Trophoblast cell (in vitro differentiated cells and primary cell): ENCODE data around the gene RBM26.
A peak's percentile ranks its signal among the peaks of the same experiment; 100 is the strongest.

ENCODE experiments used
- DNase-seq, 2 donors: peaks; one replicate each; pipeline ENCODE4 v3.0.0-alpha.2; 2016
- H2AFZ ChIP-seq: 2 replicates; pipeline ENCODE4 v1.6.1; 2013; ENCODE audit warnings: low read length, moderate library complexity, mild to moderate bottlenecking; ENCODE audit not compliant: insufficient read depth, poor library complexity
- H2AK5ac ChIP-seq: 2 replicates; pipeline ENCODE4 v1.6.1; 2013; ENCODE audit warnings: mild to moderate bottlenecking, low read length
- H2BK120ac ChIP-seq: 2 replicates; pipeline ENCODE4 v1.6.1; 2013; ENCODE audit warnings: low read length, mild to moderate bottlenecking, moderate library complexity; ENCODE audit not compliant: insufficient read depth, poor library complexity
- H2BK12ac ChIP-seq: 2 replicates; pipeline ENCODE4 v1.6.1; 2013; ENCODE audit warnings: mild to moderate bottlenecking, low read length, moderate library complexity
- H2BK5ac ChIP-seq: 2 replicates; pipeline ENCODE4 v1.6.1; 2013; ENCODE audit warnings: low read length, low read depth, moderate library complexity, mild to moderate bottlenecking; ENCODE audit not compliant: poor library complexity
- H3K14ac ChIP-seq: 2 replicates; pipeline ENCODE4 v1.6.1; 2013; ENCODE audit warnings: mild to moderate bottlenecking, low read length
- H3K18ac ChIP-seq: 2 replicates; pipeline ENCODE4 v1.6.1; 2013; ENCODE audit warnings: mild to moderate bottlenecking, low read length
- H3K23ac ChIP-seq: 2 replicates; pipeline ENCODE4 v1.6.1; 2013; ENCODE audit warnings: low read length
- H3K27ac ChIP-seq: 2 replicates; pipeline ENCODE4 v1.5.1; 2013; ENCODE audit warnings: low read depth, mild to moderate bottlenecking, inconsistent platforms, low read length, moderate library complexity
- H3K27me3 ChIP-seq: 2 replicates; pipeline ENCODE4 v1.6.1; 2013; ENCODE audit warnings: inconsistent platforms, mild to moderate bottlenecking, low read length, moderate library complexity; ENCODE audit not compliant: insufficient read depth
- H3K36me3 ChIP-seq, 2 experiments: 1 replicate in 1 of 2; 2 replicates in 1 of 2; pipeline ENCODE4 v1.6.1; 2013; ENCODE audit warnings: low read length in 2 of 2, mild to moderate bottlenecking in 2 of 2, moderate library complexity in 1 of 2; ENCODE audit not compliant: insufficient read depth in 2 of 2, control insufficient read depth in 1 of 2
- H3K4ac ChIP-seq: 2 replicates; pipeline ENCODE4 v1.6.1; 2013; ENCODE audit warnings: low read depth, mild to moderate bottlenecking, low read length, moderate library complexity
- H3K4me1 ChIP-seq, 2 experiments: 1 replicate in 1 of 2; 2 replicates in 1 of 2; pipeline ENCODE4 v1.6.1; 2013; ENCODE audit warnings: low read length in 2 of 2, mild to moderate bottlenecking in 2 of 2, moderate library complexity in 1 of 2; ENCODE audit not compliant: insufficient read depth in 2 of 2, control insufficient read depth in 1 of 2
- H3K4me2 ChIP-seq: 2 replicates; pipeline ENCODE4 v1.6.1; 2013; ENCODE audit warnings: inconsistent platforms, mild to moderate bottlenecking, low read length, moderate library complexity
- H3K4me3 ChIP-seq: 2 replicates; pipeline ENCODE4 v1.5.1; 2013; ENCODE audit warnings: mild to moderate bottlenecking, low read depth, low read length, inconsistent platforms
- H3K79me1 ChIP-seq: one replicate; pipeline ENCODE4 v1.6.1; 2013; ENCODE audit warnings: low read length
- H3K79me2 ChIP-seq: 2 replicates; pipeline ENCODE4 v1.6.1; 2013; ENCODE audit warnings: low read length, mild to moderate bottlenecking; ENCODE audit not compliant: control insufficient read depth, insufficient read depth, poor library complexity
- H3K9ac ChIP-seq: 2 replicates; pipeline ENCODE4 v1.6.1; 2013; ENCODE audit warnings: mild to moderate bottlenecking, low read length
- H3K9me3 ChIP-seq: 2 replicates; pipeline ENCODE4 v1.6.1; 2013; ENCODE audit warnings: low read depth, mild to moderate bottlenecking, control low read depth, inconsistent platforms, low read length; ENCODE audit not compliant: insufficient read depth
- H4K12ac ChIP-seq: 2 replicates; pipeline ENCODE4 v1.6.1; 2013; ENCODE audit warnings: low read depth, mild to moderate bottlenecking, low read length, moderate library complexity
- H4K8ac ChIP-seq: 2 replicates; pipeline ENCODE4 v1.6.1; 2013; ENCODE audit warnings: low read depth, mild to moderate bottlenecking, low read length, moderate library complexity
- H4K91ac ChIP-seq: one replicate; pipeline ENCODE4 v1.6.1; 2013; ENCODE audit warnings: low read depth, mild to moderate bottlenecking, low read length, moderate library complexity
- WGBS: extraction: QIAGEN DNeasy Blood & Tissue Kit; methylation state at CpG from one replicate; pipeline ENCODE4 v1.1.7; 2013; ENCODE audit warnings: missing lambda C conversion rate; ENCODE audit not compliant: insufficient read length, insufficient coverage; ENCODE audit errors: extremely low coverage; 5-methylcytosine and 5-hydroxymethylcytosine counted together

Gene RBM26

GRCh38 chr13:79376843-79377242, 29.2 kb downstream of the RBM26 start:
- H3K9ac ChIP-seq: no peak overlapping the region
- H3K4ac ChIP-seq: no peak overlapping the region
- no peak overlapping the region for H3K27ac ChIP-seq
- no peaks in the 10 kb centered on the region for H3K79me1 ChIP-seq
- no peak overlapping the region for H3K4me2 ChIP-seq
- no peak overlapping the region for H3K14ac ChIP-seq
- no peak overlapping the region for H4K12ac ChIP-seq
- H2BK5ac ChIP-seq: no peak overlapping the region
- H3K4me1 ChIP-seq: no peaks in the 10 kb centered on the region
- DNase-seq: no peak
- H3K79me2 ChIP-seq: no peaks in the 10 kb centered on the region
- peaks cover 16 to 17% of the 10 kb centered on the region in 2 experiments for H3K36me3 ChIP-seq
- no peak overlapping the region for H3K23ac ChIP-seq
- no peak overlapping the region for H2AFZ ChIP-seq
- H2BK12ac ChIP-seq: no peak overlapping the region
- H2AK5ac ChIP-seq: no peak overlapping the region
- no peak overlapping the region for H3K4me3 ChIP-seq
- H4K8ac ChIP-seq: no peak overlapping the region
- H3K18ac ChIP-seq: no peak overlapping the region
- no peaks in the 10 kb centered on the region for H3K27me3 ChIP-seq
- no peaks in the 10 kb centered on the region for H3K9me3 ChIP-seq
- H2BK120ac ChIP-seq: no peak overlapping the region
- no CpG with 5 or more reads among the region's 3 CpGs for WGBS
- no peak overlapping the region for H4K91ac ChIP-seq

GRCh38 chr13:79374578-79374977, 31.5 kb downstream of the RBM26 start:
- Histone ChIP-seq H3K18ac (no peak overlapping the region), H2BK5ac (no peak overlapping the region), H4K8ac (no peak overlapping the region), H3K9ac (no peak overlapping the region), H3K4me1 (no peaks in the 10 kb centered on the region), H3K4me3 (no peak overlapping the region), H3K4ac (no peak overlapping the region), H3K4me2 (no peak overlapping the region), H3K27me3 (no peaks in the 10 kb centered on the region), H2BK12ac (no peak overlapping the region), H3K36me3 (peaks cover 20 to 24% of the 10 kb centered on the region in 2 experiments), H3K79me1 (no peaks in the 10 kb centered on the region), H2BK120ac (no peak overlapping the region), H4K91ac (no peak overlapping the region), H3K14ac (no peak overlapping the region), H2AK5ac (no peak overlapping the region), H3K23ac (no peak overlapping the region), H3K27ac (no peak overlapping the region), H3K9me3 (no peaks in the 10 kb centered on the region), H3K79me2 (no peaks in the 10 kb centered on the region), H4K12ac (no peak overlapping the region), H2AFZ (no peak overlapping the region)
- peak in 1 of 2 donors; percentile 70 for DNase-seq
- no CpG with 5 or more reads among the region's 6 CpGs for WGBS

GRCh38 chr13:79373916-79374315, 32.1 kb downstream of the RBM26 start:
- H3K27ac ChIP-seq: no peak overlapping the region
- no peak overlapping the region for H2BK120ac ChIP-seq
- no peak overlapping the region for H3K18ac ChIP-seq
- no peak overlapping the region for H2AFZ ChIP-seq
- H3K79me1 ChIP-seq: no peaks in the 10 kb centered on the region
- no peak overlapping the region for H3K23ac ChIP-seq
- H4K8ac ChIP-seq: no peak overlapping the region
- DNase-seq: no peak
- H4K91ac ChIP-seq: no peak overlapping the region
- no peaks in the 10 kb centered on the region for H3K4me1 ChIP-seq
- H3K79me2 ChIP-seq: no peaks in the 10 kb centered on the region
- H3K14ac ChIP-seq: no peak overlapping the region
- no peak overlapping the region for H3K4ac ChIP-seq
- H2BK12ac ChIP-seq: no peak overlapping the region
- H4K12ac ChIP-seq: no peak overlapping the region
- H3K9me3 ChIP-seq: no peaks in the 10 kb centered on the region
- no peak overlapping the region for H3K4me2 ChIP-seq
- no CpG with 5 or more reads among the region's 4 CpGs for WGBS
- no peak overlapping the region for H3K9ac ChIP-seq
- no peak overlapping the region for H2BK5ac ChIP-seq
- H3K27me3 ChIP-seq: no peaks in the 10 kb centered on the region
- H3K4me3 ChIP-seq: no peak overlapping the region
- no peak overlapping the region for H2AK5ac ChIP-seq
- H3K36me3 ChIP-seq: peaks cover 20 to 24% of the 10 kb centered on the region in 2 experiments

GRCh38 chr13:79369226-79369625, 36.8 kb downstream of the RBM26 start:
- Histone ChIP-seq H3K14ac (no peak overlapping the region), H3K18ac (no peak overlapping the region), H3K4ac (no peak overlapping the region), H4K8ac (no peak overlapping the region), H3K79me1 (no peaks in the 10 kb centered on the region), H2BK5ac (no peak overlapping the region), H3K79me2 (no peaks in the 10 kb centered on the region), H4K12ac (no peak overlapping the region), H2AK5ac (no peak overlapping the region), H2BK12ac (no peak overlapping the region), H2AFZ (no peak overlapping the region), H3K23ac (no peak overlapping the region), H4K91ac (no peak overlapping the region), H3K27ac (no peak overlapping the region), H3K4me1 (no peaks in the 10 kb centered on the region), H3K4me2 (no peak overlapping the region), H3K9ac (no peak overlapping the region), H3K27me3 (no peaks in the 10 kb centered on the region), H3K9me3 (no peaks in the 10 kb centered on the region), H2BK120ac (no peak overlapping the region), H3K36me3 (peaks cover 21 to 33% of the 10 kb centered on the region in 2 experiments), H3K4me3 (no peak overlapping the region)
- no peak for DNase-seq
- WGBS: no CpG with 5 or more reads among the region's 1 CpG
